Measurements from ENCODE around the gene SLX4IP.

DNA sequence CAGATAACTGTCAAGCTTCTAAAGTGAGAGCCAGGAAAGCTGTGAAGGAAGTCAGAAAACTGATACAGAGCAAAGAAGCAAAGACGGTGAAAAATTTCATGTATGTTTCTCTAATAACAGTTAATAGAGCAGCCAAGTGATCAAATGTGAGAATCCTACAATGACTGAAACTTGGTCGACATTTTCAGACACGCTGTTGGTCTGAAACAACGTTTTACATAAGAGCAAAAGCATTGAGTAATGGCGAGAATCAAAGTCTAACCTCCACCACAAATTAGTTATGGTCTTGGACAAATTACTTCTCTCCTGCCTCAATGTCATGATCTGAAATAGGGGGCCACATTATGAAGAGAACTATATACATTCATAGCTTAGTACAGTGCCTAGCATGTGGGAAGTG lies 4.4 kb upstream of the SLX4IP start:
- TF ChIP-seq, protein P1, sequence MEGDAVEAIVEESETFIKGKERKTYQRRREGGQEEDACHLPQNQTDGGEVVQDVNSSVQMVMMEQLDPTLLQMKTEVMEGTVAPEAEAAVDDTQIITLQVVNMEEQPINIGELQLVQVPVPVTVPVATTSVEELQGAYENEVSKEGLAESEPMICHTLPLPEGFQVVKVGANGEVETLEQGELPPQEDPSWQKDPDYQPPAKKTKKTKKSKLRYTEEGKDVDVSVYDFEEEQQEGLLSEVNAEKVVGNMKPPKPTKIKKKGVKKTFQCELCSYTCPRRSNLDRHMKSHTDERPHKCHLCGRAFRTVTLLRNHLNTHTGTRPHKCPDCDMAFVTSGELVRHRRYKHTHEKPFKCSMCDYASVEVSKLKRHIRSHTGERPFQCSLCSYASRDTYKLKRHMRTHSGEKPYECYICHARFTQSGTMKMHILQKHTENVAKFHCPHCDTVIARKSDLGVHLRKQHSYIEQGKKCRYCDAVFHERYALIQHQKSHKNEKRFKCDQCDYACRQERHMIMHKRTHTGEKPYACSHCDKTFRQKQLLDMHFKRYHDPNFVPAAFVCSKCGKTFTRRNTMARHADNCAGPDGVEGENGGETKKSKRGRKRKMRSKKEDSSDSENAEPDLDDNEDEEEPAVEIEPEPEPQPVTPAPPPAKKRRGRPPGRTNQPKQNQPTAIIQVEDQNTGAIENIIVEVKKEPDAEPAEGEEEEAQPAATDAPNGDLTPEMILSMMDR (IDR thresholded peaks at IDR 0.05; ENCODE audit: insufficient read depth, low read depth, low read length), result no peak
- no peak for TF ChIP-seq EZH2 (IDR thresholded peaks at IDR 0.05; ENCODE audit: insufficient read depth, low read length)

All from astrocyte (in vitro differentiated cells and primary cell).